Posterior cingulate gyrus (tissue), 11 donors: ENCODE measurements around the gene CASK.
"Not testable (repeated sequence)": the region's sequence is repeated elsewhere in the genome, so short reads cannot be mapped to it uniquely, and the experiment has no call there.

Experiments used
- DNase-seq, 10 donors: peaks; one replicate each; pipeline versions ENCODE4 v3.0.0 to v3.0.0-alpha.2; 2020 to 2021; ENCODE audit warnings: mixed read lengths in 3 of 10
- intact Hi-C: fragments of 100-400 bp; cut with DNase I; formaldehyde crosslinking; loops from one replicate; pipeline ENCODE4 v1.15.1; 2023

Gene CASK

GRCh38 chrX:41739871-41740270, 183.5 kb downstream of the CASK start:
- intact Hi-C loops, result loop anchor here (10.0 kb wide), 1 partner anchor 185 kb away; no protein-coding TSS in a partner anchor
- DNase-seq, result no peak

GRCh38 chrX:41737065-41737464, 186.3 kb downstream of the CASK start:
- intact Hi-C loops, result loop anchor here (10.0 kb wide), 1 partner anchor 182 kb away; no protein-coding TSS in a partner anchor
- DNase-seq, result no peak

DNA sequence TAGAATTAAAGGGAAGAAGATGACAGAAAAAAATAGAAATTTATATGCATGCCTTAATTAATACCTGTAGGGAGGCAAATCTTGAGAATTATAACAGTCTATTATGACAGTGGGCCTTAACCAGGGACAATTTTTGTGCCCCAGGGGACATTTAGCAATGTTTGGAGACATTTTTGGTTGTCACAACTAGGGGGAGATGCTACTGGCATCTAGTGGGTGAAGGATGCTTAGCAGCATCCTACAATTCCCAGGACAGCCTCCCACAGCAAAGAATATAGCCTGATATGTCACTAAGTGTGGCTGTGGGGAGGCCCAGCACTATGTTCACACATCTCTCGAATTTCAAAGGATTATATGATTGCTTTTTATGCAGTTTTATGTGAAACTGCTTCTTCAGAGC, 188.8 kb downstream of the CASK start:
- no peak for DNase-seq
- intact Hi-C loops, result loop anchor here (10.0 kb wide), 1 partner anchor 180 kb away; no protein-coding TSS in a partner anchor

DNA sequence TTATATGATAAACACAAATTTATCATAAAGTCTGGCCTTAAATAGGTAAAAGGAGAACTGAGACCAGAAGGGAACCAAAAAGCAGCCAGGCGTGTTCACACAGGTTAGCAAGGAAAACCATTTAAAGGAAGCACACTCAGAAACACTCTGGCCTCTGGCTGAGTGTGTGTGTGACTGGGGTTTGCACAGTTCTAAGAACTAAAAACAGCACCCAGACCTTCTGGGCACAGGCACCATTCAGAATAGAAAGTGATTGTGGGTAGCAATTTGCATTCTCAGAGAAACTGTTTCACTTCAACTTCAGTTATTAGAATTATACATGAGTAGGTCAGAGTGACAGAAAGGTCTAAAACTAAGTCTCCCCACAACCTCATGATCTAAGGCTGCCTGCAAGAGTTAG, 189.4 kb downstream of the CASK start:
- DNase-seq, result no peak
- intact Hi-C loops, result loop anchor here (10.0 kb wide), 1 partner anchor 179 kb away; no protein-coding TSS in a partner anchor

- DNase-seq, result no peak
- intact Hi-C loops, result loop anchor here (10.0 kb wide), 1 partner anchor 177 kb away; no protein-coding TSS in a partner anchor
These were observed 191.1 kb downstream of the CASK start for GRCh38 chrX:41732260-41732659.

- no peak for DNase-seq
- intact Hi-C loops, result loop anchor here (10.0 kb wide), 1 partner anchor 175 kb away; no protein-coding TSS in a partner anchor
These were observed 193.3 kb downstream of the CASK start for GRCh38 chrX:41730081-41730480.

DNA sequence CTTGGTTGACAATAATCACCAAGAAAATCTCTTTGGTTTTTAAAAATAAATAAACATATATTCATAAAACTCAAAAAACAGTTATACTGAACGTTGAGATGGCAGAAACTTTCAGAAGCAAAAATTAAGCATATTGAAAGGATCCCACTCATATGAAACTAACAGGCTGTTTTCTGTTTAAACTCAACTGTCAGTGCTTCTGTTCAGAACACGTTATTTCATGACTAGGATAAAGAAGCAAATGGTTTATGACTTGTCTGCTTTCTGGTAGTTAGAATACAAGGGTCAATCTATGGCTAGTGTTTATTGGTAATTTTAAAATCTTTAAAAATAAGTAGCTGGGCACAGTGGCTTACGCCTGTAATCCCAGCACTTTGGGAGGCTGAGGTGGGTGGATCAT, 195.2 kb downstream of the CASK start:
- intact Hi-C loops, result no loop called here
- DNase-seq, result no peak

- no peak for DNase-seq
- intact Hi-C loops, result no loop called here
These were observed 199.5 kb downstream of the CASK start, which contains the start of gene GPR82 for GRCh38 chrX:41723826-41724225. GPR82 (plus strand) TSS chrX:41724181; CDS start chrX:41727027, 2,846 bp downstream.

DNA sequence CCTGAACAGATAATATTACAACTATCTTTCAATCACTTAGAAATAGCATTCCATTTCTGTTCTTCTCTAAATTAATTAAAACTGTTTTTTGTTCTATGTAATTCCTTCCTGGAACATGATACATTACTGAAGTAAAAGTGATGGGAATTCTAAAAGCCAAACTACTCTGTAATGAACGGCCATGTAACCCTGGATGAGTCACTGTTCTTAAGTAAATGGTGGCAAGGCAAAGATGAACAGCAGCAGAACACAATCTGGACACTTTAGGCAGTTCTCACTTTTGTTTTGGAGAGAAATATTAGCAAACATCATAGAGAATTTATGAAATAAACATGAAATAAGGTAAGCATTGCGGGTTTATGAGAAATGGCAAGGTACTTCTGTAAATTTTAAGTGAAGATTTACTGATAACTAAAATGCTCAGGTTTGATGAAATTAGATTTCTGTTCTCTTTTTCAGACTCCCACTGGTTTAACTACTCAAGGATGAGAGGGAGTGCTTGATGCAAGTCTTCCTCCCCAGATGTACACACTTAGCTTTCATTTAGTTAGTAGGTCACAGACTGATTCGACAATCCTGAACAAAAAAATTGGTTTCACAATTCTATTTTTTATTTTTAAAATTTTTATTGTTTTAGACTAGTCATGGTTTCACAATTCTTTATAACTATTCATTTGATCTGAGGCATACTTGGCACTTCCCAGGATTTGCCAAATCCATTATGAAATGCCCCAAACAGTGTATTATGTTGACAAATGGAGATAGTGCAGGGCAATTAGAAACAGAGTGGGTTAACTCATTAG, 200.3 kb downstream of the CASK start:
- intact Hi-C loops, result no loop called here
- no peak for DNase-seq

- DNase-seq, result no peak
- intact Hi-C loops, result no loop called here
These were observed 201.1 kb downstream of the CASK start for GRCh38 chrX:41722214-41722613.

- intact Hi-C loops, result no loop called here
- DNase-seq, result no peak
These were observed 201.8 kb downstream of the CASK start for GRCh38 chrX:41721590-41721989.

DNA sequence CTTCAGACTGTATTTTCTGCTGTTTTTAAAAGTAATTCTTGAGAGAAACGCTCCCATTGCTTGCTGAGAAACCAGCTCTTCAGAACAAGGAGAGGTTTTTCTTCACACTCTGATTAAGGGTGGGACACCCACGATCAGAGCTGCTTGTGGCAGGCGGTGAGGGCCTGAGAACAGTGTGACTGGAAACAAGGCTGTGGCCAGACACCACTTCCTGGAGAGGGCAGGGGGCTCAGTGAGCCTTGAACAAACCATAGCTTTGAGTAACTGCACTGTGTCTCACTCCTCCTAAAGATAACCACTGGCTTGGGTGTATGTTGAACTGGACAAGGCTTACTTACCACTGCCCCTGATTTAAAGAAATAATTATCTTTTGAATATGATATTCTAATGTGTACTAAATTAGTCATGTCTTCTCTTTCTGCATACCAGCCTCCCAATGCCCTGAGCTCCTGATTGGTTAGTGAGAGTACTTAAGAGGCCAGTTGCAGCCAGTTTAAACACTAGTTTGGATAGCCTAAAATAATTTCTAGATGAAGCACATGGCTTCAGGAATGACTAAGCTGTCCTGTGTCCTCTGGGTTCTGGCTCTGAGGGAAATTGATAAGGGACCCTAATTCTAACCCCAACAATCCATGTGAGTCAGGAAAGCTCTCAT, 203.1 kb downstream of the CASK start:
- intact Hi-C loops, result no loop called here
- peak in 1 of 10 donors; percentile 75 for DNase-seq

DNA sequence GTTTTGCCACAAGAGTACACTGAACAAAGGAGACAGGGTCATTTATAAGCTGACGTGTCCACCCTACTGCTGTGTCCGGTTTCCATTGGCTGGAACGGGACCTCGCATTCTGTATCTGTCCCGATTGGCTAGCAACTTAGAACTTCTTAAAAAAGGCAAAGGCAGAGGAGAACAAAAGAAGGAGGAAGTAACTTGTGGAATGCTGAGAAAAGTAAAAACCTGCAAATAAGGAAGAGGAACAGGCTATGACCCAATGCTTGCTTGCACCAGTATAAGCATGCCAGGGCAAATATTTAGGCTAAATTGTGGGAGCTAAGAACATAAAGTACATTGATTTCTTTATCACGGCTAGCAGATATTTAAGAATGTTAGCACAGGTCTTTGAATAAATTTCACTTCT, 203.7 kb downstream of the CASK start:
- DNase-seq, intact Hi-C loops: not testable (repeated sequence)

GRCh38 chrX:41718481-41719235, 204.7 kb downstream of the CASK start:
- no peak for DNase-seq
- intact Hi-C loops, result no loop called here

DNA sequence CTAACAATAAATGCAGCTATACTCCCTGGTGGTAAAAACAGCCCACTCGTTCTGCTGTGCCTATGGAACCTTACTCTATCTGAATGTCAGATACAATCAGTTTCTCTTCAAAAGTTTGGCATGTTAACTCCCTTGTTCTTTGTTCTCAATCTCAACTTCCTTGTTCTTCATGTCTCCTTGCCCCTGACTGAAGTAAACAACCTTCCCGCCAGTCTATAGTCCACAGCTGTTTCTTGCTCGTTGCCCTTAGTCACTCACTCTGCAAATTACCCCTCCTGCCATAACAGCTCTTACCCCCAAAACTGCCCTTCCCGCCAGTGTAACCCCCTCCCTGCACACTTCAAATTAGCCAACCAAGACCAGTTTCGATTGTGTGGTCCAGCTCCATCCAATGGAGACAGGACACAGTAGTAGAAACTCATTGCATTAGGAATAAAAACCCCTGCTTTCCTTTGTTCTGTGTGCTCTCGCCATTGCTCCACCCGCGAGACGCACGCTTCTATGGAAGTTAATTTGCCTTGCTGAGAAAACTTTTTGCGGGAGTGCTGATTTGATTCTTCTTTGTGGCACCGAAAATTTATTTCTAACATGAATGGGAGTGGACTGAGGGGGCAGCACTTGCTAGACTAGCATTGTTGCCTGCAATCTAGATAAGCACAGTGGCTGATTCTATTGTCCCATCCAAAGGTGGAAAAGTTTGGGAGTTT, 206.4 kb downstream of the CASK start:
- no peak for DNase-seq
- intact Hi-C loops, result no loop called here

DNA sequence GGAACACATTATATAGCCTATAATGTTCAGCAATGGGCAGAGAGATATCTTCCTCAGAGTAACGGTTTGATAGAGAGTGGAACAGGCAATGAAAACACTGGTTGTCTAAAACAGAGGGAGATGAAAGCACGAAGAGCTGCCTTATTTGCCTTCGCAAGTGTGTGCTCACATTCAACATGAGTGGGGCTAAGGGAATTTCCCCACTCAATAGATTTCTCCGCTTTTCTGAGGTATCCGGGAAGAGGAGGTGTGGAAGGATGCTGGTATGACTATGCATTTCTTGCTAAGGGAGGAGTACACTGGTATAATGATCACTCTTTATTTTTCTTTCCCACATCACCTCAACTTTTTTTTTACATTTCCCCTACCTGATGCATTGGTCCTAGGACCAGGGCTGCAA, 207.1 kb downstream of the CASK start:
- no peak for DNase-seq
- intact Hi-C loops, result no loop called here

GRCh38 chrX:41711021-41711667, 212.2 kb downstream of the CASK start:
- DNase-seq, result no peak
- intact Hi-C loops, result no loop called here

DNA sequence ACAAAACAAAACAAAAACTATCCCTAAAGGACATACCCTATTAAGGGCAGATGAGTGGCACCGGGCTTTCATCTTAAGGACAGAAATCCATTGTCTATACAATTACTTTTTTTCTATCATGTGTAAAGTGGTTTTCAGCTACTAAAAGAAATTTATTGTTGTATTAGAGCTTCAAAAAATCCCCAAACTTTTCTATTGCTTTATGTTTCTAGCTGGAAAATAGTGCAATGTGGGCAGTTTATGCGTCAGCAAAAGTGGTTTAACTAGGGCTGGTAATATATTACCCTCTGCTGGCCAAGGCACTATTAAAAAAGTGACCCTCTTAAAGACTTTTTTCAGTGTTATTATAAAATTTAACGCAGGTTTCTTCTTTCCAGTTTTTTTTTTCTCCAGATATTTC, 214.9 kb downstream of the CASK start:
- no peak for DNase-seq
- intact Hi-C loops, result no loop called here

- intact Hi-C loops, result no loop called here
These were observed 216.1 kb downstream of the CASK start for GRCh38 chrX:41707218-41707617.

More at GRCh38 chrX:41707218-41707617, 216.1 kb downstream of the CASK start:
- DNase-seq, result no peak
